ENCODE data around the gene CHD9NB.

The CHD9NB gene

GRCh38 chr16:53052519-53053501 is at the start of gene CHD9NB:
Gene CHD9NB (minus strand): TSS chr16:53052897. CDS start chr16:53044158, 8,739 bp downstream.
- Histone ChIP-seq H3K4me3 (no peak within 1 kb of the TSS), H3K9ac (ENCODE audit: insufficient read length) (no peak within 1 kb of the TSS), H3K9me3 (ENCODE audit: low read depth, low read length) (no peaks in the 10 kb centered on the region), H3K27ac (no peak within 1 kb of the TSS), H3K36me3 (ENCODE audit: insufficient read depth, low read length) (no peaks in the 10 kb centered on the region)
- DNase-seq (ENCODE audit: low read depth, low spot score), result no peak
- TF ChIP-seq POLR2AphosphoS5 (IDR thresholded peaks at IDR 0.05; ENCODE audit: borderline replicate concordance, low read depth, low read length) (no peak), EZH2 (IDR thresholded peaks at IDR 0.05) (no peak), FOXP2 (optimal IDR thresholded peaks at IDR 0.05; ENCODE audit: control extremely low read depth, extremely low read length, insufficient read depth) (no peak)

GRCh38 chr16:53100889-53101288 is 48.2 kb upstream of the CHD9NB start:
- no peak overlapping the region for H3K4me3 ChIP-seq
- H3K36me3 ChIP-seq (ENCODE audit: insufficient read depth, low read length), result no peaks in the 10 kb centered on the region
- H3K27ac ChIP-seq, result no peak overlapping the region
- no peak for TF ChIP-seq FOXP2 (optimal IDR thresholded peaks at IDR 0.05; ENCODE audit: control extremely low read depth, extremely low read length, insufficient read depth)
- DNase-seq (ENCODE audit: low read depth, low spot score), result no peak
- no peak overlapping the region for H3K9ac ChIP-seq (ENCODE audit: insufficient read length)
- no peaks in the 10 kb centered on the region for H3K9me3 ChIP-seq (ENCODE audit: low read depth, low read length)

GRCh38 chr16:53100131-53100748 is 47.5 kb upstream of the CHD9NB start:
- H3K9me3 ChIP-seq (ENCODE audit: low read depth, low read length), result no peaks in the 10 kb centered on the region
- H3K27ac ChIP-seq, result peak overlapping the region; percentile 13; the same call in 1 of the 2 replicates
- no peak for DNase-seq (ENCODE audit: low read depth, low spot score)
- TF ChIP-seq FOXP2 (optimal IDR thresholded peaks at IDR 0.05; ENCODE audit: control extremely low read depth, extremely low read length, insufficient read depth), result no peak
- TF ChIP-seq POLR2AphosphoS5 (IDR thresholded peaks at IDR 0.05; ENCODE audit: borderline replicate concordance, low read depth, low read length), result no peak
- TF ChIP-seq EZH2 (IDR thresholded peaks at IDR 0.05), result no peak
- no peaks in the 10 kb centered on the region for H3K36me3 ChIP-seq (ENCODE audit: insufficient read depth, low read length)
- no peak overlapping the region for H3K9ac ChIP-seq (ENCODE audit: insufficient read length)
- H3K4me3 ChIP-seq, result peak overlapping the region; percentile 60

GRCh38 chr16:53099318-53100130 is 46.8 kb upstream of the CHD9NB start:
- H3K27ac ChIP-seq, result peak overlapping the region; percentile 87
- no peak for TF ChIP-seq EZH2 (IDR thresholded peaks at IDR 0.05)
- TF ChIP-seq FOXP2 (optimal IDR thresholded peaks at IDR 0.05; ENCODE audit: control extremely low read depth, extremely low read length, insufficient read depth), result no peak
- TF ChIP-seq POLR2AphosphoS5 (IDR thresholded peaks at IDR 0.05; ENCODE audit: borderline replicate concordance, low read depth, low read length), result no peak
- H3K4me3 ChIP-seq, result peak overlapping the region; percentile 60
- H3K9me3 ChIP-seq (ENCODE audit: low read depth, low read length), result no peaks in the 10 kb centered on the region
- peak overlapping the region; percentile 32 for H3K9ac ChIP-seq (ENCODE audit: insufficient read length)
- no peak for DNase-seq (ENCODE audit: low read depth, low spot score)
- H3K36me3 ChIP-seq (ENCODE audit: insufficient read depth, low read length), result no peaks in the 10 kb centered on the region

GRCh38 chr16:53098526-53099317 is 46.0 kb upstream of the CHD9NB start:
- DNase-seq (ENCODE audit: low read depth, low spot score), result no peak
- Histone ChIP-seq H3K9ac (ENCODE audit: insufficient read length) (peak overlapping the region; percentile 32), H3K36me3 (ENCODE audit: insufficient read depth, low read length) (no peaks in the 10 kb centered on the region), H3K9me3 (ENCODE audit: low read depth, low read length) (no peaks in the 10 kb centered on the region), H3K27ac (peak overlapping the region; percentile 87), H3K4me3 (peak overlapping the region; percentile 60)
- TF ChIP-seq FOXP2 (optimal IDR thresholded peaks at IDR 0.05; ENCODE audit: control extremely low read depth, extremely low read length, insufficient read depth) (no peak), EZH2 (IDR thresholded peaks at IDR 0.05) (no peak), POLR2AphosphoS5 (IDR thresholded peaks at IDR 0.05; ENCODE audit: borderline replicate concordance, low read depth, low read length) (no peak)

GRCh38 chr16:53097190-53097589 is 44.5 kb upstream of the CHD9NB start:
- Histone ChIP-seq H3K27ac (peak overlapping the region; percentile 89), H3K9me3 (ENCODE audit: low read depth, low read length) (no peaks in the 10 kb centered on the region), H3K36me3 (ENCODE audit: insufficient read depth, low read length) (no peaks in the 10 kb centered on the region), H3K9ac (ENCODE audit: insufficient read length) (no peak overlapping the region), H3K4me3 (peak overlapping the region; percentile 36; the same call in 1 of the 2 replicates)
- TF ChIP-seq EZH2 (IDR thresholded peaks at IDR 0.05) (no peak), POLR2AphosphoS5 (IDR thresholded peaks at IDR 0.05; ENCODE audit: borderline replicate concordance, low read depth, low read length) (no peak), FOXP2 (optimal IDR thresholded peaks at IDR 0.05; ENCODE audit: control extremely low read depth, extremely low read length, insufficient read depth) (no peak)
- no peak for DNase-seq (ENCODE audit: low read depth, low spot score)

- Histone ChIP-seq H3K4me3 (no peak overlapping the region), H3K36me3 (ENCODE audit: insufficient read depth, low read length) (no peaks in the 10 kb centered on the region), H3K27ac (0 out of 2 replicates have a peak overlapping the region, but pooled peaks have one; percentile 19), H3K9me3 (ENCODE audit: low read depth, low read length) (no peaks in the 10 kb centered on the region), H3K9ac (ENCODE audit: insufficient read length) (no peak overlapping the region)
- no peak for TF ChIP-seq POLR2AphosphoS5 (IDR thresholded peaks at IDR 0.05; ENCODE audit: borderline replicate concordance, low read depth, low read length)
- TF ChIP-seq FOXP2 (optimal IDR thresholded peaks at IDR 0.05; ENCODE audit: control extremely low read depth, extremely low read length, insufficient read depth), result no peak
- no peak for TF ChIP-seq EZH2 (IDR thresholded peaks at IDR 0.05)
- no peak for DNase-seq (ENCODE audit: low read depth, low spot score)
Measured at GRCh38 chr16:53094013-53094630, 41.4 kb upstream of the CHD9NB start.

Data from SK-N-MC (cell line).